ENCODE data around the gene TBX2.

Gene TBX2

GRCh38 chr17:61369751-61370150 lies 29.9 kb upstream of the TBX2 start:
- no peak for DNase-seq

GRCh38 chr17:61371179-61371578 lies 28.5 kb upstream of the TBX2 start:
- DNase-seq, result no peak

GRCh38 chr17:61371606-61372005 lies 28.0 kb upstream of the TBX2 start:
- no peak for DNase-seq

- DNase-seq, result no peak
These were observed 27.2 kb upstream of the TBX2 start for GRCh38 chr17:61372436-61372835.

GRCh38 chr17:61376931-61377838 lies 22.5 kb upstream of the TBX2 start:
- no peak for DNase-seq

GRCh38 chr17:61378658-61379456 lies 20.8 kb upstream of the TBX2 start:
- DNase-seq, result no peak

- DNase-seq, result no peak
These were observed 20.0 kb upstream of the TBX2 start for GRCh38 chr17:61379457-61380216.

- DNase-seq, result no peak
These were observed 19.3 kb upstream of the TBX2 start for GRCh38 chr17:61380217-61380835.

- DNase-seq, result no peak
These were observed 18.7 kb upstream of the TBX2 start for GRCh38 chr17:61380836-61381525.

GRCh38 chr17:61381537-61381936 lies 18.1 kb upstream of the TBX2 start:
- DNase-seq, result no peak

- DNase-seq, result no peak
These were observed 16.6 kb upstream of the TBX2 start for GRCh38 chr17:61382796-61383688.

GRCh38 chr17:61383689-61384201 lies 15.9 kb upstream of the TBX2 start:
- DNase-seq, result no peak

GRCh38 chr17:61384354-61384691 lies 15.3 kb upstream of the TBX2 start:
- no peak for DNase-seq

GRCh38 chr17:61384692-61385576 lies 14.7 kb upstream of the TBX2 start:
- no peak for DNase-seq

- DNase-seq, result no peak
These were observed 13.9 kb upstream of the TBX2 start for GRCh38 chr17:61385577-61386236.

GRCh38 chr17:61386251-61386650 lies 13.4 kb upstream of the TBX2 start:
- DNase-seq, result no peak

- no peak for DNase-seq
These were observed 12.6 kb upstream of the TBX2 start for GRCh38 chr17:61387011-61387410.

- no peak for DNase-seq
These were observed 11.9 kb upstream of the TBX2 start for GRCh38 chr17:61387511-61388305.
